GM08714 (cell line): ENCODE data around the gene CSNK1G3.
"Not testable (repeated sequence)": the region's sequence is repeated elsewhere in the genome, so short reads cannot be mapped to it uniquely, and the experiment has no call there.

Experiments
- H3K4me3 ChIP-seq: fragments of 200-500 bp; sonication (Bioruptor generic); 2 replicates; pipeline ENCODE4 v1.5.1; 2014; ENCODE audit warnings: mild to moderate bottlenecking, low read length, inconsistent platforms
- ZNF274 ChIP-seq: IDR thresholded peaks from 2 replicates; pipeline ENCODE4 v1.6.1; 2012; ENCODE audit warnings: mild to moderate bottlenecking, low read depth, low read length

The CSNK1G3 gene

DNA sequence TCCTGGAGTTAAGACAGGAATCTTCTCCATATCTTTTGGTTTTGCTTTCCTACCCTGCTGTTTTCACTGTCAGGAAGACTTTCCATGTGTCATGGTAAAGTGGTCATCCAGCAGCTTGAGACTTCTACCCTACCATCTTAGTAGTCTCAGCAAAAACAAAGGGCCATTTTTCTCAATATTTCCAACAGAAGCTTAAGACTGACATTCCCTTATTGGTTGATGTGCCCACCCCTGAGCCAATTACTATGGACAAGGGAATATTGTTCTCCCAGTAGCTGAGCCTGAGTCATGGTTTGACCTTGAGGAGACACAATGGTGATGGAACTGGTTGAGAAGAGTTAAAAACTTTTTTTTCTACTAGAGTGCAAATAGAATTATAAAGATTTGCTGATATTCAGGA is 105.6 kb downstream of the CSNK1G3 start:
- TF ChIP-seq ZNF274: no peak
- H3K4me3 ChIP-seq: no peak overlapping the region

DNA sequence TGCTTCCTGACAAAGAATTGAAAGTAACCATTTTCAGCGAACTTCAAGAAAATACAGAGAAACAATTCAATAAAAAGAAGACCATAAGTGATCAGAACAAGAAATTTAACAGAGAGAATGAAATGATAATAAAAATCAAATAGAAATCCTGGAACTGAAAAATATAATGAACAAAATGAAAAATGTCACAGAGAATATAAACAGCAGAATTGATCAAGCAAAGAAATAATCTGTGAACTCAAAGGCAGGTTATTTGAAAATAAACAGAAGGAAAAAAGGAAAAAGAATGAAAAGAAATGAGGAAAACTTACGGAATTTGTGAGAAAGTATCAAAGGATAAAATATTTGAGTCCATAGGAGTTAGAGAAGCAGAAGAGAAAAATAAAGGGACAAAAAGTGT is 114.1 kb downstream of the CSNK1G3 start:
- no peak overlapping the region for H3K4me3 ChIP-seq
- TF ChIP-seq ZNF274: no peak

DNA sequence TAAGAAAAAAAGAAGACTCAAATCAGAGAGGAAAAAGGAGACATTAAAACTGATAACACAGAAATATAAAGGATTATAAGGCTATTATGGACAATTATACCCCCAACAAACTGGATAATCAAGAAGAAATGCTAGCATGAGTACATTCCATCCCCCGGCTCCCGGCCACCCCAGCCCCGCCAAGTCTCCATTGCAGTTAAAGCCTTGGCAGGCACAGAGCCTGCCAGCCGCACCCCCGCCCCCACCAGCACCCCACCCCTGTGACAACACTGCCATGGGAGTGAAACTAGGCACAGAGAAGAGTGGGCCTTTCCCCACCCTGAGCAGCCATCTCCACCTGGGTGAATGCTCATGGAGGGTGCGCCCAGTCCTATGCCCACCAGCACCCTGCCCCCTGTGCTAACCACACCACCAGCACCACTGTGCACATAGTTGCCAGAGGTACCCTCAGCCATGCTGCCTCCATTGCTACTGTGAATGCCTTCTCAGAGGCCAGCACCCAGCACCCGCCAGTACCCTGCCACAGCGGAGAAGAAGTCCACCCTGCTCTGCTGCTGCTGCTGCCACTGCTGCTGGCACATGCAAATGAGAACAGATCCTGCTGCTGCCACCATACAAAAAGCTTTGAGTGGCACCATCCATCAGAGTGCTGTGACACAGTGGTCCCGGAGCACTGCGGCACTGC is 117.0 kb downstream of the CSNK1G3 start:
- TF ChIP-seq ZNF274: no peak
- no peak overlapping the region for H3K4me3 ChIP-seq

DNA sequence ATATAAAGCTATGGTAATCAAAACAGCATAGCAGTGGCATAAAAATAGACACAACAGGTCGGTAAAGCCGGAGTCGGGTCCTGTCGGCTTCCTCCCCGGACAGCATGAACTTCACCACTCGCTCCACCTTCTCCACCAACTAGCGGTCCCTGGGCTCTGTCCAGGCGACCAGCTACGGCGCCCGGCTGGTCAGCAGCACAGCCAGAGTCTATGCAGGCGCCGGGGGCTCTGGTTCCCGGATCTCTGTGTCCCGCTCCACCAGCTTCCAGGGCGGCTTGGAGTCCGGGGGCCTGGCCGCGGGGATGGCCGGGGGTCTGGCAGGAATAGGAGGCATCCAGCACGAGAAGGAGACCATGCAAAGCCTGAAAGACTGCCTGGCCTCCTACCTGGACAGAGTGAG is 124.0 kb downstream of the CSNK1G3 start:
- H3K4me3 ChIP-seq: no peak overlapping the region
- TF ChIP-seq ZNF274: no peak

DNA sequence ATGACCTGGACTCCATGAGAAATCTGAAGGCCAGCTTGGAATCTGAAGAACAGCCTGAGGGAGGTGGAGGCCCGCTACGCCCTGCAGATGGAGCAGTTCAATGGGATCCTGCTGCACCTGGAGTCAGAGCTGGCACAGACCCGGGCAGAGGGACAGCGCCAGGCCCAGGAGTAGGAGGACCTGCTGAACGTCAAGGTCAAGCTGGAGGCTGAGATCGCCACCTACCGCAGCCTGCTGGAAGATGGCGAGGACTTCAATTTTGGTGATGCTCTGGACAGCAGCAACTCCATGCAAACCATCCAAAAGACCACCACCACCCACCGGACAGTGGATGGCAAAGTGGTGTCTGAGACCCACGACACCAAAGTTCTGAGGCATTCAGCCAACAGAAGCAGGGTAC is 125.1 kb downstream of the CSNK1G3 start:
- not testable (repeated sequence) for H3K4me3 ChIP-seq

DNA sequence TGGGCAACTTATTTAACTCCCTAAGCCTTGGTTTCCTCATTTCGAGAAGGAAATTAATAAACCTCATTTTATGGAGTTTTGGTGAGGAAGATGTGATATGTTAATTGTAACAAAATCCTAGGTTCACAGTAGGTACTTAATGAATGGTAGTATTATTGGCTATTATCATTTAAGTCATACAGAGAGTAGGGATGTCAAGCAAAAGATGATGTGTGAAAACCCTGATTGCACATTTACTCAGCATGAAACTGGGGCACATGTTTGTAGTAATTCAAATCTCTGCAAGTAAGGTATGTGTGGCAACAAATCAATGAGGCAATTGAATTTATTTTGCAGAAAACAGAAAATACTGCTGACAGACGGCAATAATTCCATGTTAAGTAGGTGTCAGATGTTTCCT is 127.3 kb downstream of the CSNK1G3 start:
- no peak overlapping the region for H3K4me3 ChIP-seq
- no peak for TF ChIP-seq ZNF274

DNA sequence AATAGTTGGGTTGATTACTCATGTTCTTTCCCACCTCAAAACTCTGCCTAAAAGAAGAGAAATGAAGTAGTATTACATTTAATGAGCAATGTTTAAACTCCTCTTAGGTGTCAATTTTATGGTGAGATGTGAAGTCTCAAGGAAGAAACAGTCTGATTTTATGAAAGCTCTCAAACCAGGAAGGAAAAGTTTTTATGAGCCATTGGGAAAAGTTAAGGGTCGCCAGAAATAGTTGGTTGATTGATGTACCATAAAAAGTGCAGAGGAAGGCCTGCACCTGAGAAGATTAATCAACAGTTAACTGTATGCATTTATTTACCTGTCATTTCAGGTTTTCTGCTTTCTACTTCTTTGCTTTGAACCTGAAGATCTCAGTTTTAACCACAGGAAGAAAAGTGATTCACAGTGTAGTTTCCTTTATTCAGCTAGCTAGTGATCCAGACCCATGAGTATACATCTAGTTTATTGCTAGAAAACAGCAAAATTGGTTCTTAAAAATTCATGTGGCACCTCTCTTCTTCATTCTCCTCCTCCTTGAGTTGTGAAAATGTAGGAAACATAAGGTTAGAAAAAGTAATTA is 133.1 kb downstream of the CSNK1G3 start:
- no peak overlapping the region for H3K4me3 ChIP-seq
- TF ChIP-seq ZNF274: no peak

DNA sequence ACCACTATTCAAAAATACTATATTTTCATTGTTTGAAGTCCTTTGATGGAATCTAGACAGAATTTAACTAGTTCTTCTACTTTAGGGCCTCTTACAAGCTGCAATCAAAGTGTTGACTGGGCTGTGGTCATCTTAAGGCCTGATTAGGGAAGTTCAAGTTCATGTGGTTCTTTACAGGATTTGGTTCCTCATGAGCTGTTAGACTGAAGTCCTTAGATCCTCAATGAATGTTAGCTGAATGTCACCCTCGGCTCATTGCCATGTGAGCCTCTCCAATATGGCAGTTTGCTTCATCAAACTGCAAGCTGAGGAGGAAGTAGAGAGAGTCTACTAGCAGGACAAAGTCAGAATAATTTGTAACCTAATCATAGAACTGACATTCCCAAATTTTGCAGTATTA is 135.1 kb downstream of the CSNK1G3 start:
- TF ChIP-seq ZNF274: no peak
- no peak overlapping the region for H3K4me3 ChIP-seq

DNA sequence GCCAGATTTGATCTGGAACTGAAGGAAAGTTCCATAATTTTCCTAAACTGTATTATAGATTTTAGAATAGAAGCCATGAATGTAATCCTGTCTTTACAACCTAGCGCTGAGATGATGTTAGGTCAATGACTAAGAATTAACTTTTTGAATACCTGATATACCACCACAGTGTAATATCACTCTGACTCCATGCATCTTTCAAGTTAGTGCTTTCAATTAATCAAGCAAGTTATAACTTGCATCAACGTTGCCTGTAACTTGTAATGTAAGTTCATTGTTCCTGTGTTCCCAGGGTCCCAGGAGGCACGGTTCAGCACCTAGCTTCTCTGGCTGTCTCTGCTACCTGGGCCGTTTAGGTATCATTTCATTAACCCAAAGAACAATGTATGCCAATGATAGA is 139.3 kb downstream of the CSNK1G3 start:
- no peak for TF ChIP-seq ZNF274
- H3K4me3 ChIP-seq: no peak overlapping the region

DNA sequence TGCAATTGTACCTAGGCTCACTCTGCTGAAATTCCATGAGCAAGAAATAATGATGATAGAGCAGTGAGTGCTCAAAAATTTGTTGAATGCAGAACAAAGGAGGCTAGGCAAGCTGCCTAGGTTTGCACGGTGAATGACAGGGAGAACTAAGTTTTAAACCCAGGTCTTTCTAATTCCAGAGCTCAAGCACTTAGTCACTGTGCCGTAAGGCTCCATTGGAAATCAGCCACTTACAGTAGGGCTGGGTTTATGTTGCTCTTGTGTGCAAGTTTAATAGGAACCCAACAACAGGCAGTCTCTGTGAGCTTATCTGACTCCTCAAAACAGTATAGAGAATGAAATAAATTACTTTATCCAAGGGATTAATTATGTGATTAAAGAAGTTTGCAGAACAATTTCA is 147.0 kb downstream of the CSNK1G3 start:
- no peak overlapping the region for H3K4me3 ChIP-seq
- TF ChIP-seq ZNF274: no peak

DNA sequence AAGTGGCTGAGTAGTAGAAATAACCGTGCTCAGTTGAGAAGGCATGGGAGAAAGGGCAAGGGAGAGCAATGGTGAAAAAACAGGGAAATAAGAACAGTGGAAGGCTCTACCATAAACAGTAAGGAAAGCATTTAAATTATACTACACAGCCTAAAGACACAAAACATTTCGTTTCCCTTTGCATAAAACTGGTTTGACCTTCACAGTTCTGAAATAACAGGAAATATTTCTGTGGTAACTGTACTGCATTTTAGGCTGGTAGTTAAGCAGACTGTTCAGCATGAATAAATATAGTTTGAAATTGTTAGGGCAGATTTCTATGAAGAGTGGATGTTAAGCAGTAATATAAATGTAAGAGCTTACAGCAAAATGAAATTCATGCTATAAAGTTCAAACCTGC is 147.5 kb downstream of the CSNK1G3 start:
- TF ChIP-seq ZNF274: no peak
- no peak overlapping the region for H3K4me3 ChIP-seq

DNA sequence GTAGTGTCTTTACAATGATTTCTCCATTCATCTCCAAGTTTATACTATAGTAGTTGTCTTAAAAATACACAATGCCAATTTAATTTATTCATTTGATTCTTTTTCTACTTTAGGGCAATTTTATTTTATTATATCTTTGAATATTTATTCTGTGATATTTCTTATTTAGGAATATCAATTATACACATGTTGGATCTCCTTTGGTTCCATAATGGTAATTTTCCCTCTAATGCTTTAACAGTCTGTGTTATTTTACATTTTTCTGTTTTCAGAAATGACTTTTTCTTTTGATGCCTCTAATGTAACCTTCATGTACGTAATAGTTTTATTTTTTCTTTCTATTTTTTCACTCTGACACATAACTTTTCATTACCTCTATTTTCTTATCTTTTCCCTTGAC is 153.0 kb downstream of the CSNK1G3 start:
- no peak overlapping the region for H3K4me3 ChIP-seq
- TF ChIP-seq ZNF274: no peak

DNA sequence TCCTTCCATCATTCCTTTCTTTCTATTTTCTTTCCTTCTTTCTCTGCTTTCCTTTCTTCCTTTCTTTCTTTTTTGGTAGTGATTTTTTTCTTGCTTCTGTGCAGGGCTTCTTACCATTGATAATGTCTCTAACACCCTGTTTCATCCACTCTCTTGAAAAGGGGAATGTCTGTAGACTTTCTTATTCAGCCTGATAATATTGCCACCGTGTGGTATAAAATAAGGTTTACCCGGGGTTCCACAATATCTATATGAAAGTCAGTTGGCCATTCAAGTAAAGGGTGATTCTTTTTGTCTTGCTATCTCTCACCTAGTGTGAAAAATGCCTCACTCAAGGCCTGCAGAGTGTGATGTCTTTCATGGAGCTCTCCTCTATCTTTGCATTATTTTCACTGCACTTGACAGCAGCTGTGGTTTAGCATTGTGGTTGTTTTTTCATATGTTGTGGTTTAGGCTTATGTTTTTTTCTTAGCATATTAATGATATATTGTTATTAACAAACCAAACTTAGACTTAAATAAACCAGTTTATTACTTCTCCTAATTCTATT is 153.9 kb downstream of the CSNK1G3 start:
- no peak overlapping the region for H3K4me3 ChIP-seq
- no peak for TF ChIP-seq ZNF274
